ENCODE results near the gene RPP25L.

Gene RPP25L

DNA sequence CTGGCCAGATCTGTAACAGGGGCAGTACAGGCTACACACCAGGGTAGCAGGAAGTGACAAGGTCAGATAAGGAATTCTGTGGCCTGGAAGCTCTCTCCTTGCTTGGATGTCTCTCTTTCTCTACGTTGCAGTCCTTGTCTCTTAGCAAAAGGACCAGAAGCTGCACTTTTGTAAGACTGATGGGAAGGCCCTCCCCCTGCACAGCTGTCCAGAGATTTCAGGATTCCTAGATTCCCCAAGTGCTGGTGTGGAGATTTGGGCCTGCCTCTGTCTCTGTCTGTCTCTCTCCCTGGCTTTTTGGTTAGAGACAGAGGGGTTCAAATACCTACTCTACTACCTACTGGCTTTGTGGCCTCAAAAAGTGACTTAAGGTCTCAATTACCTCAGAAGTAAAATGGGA is 12.4 kb downstream of the RPP25L start:
- Histone ChIP-seq H3K9ac (ENCODE audit: low read length in 5 of 5) (peak overlapping the region in 1 of 5 donors; percentile 49), H3K36me3 (ENCODE audit: control insufficient read depth in 5 of 5, insufficient read depth in 5 of 5, low read length in 5 of 5) (no peaks in the 10 kb centered on the region), H3K27ac (ENCODE audit: low read depth, low read length) (no peak overlapping the region), H3K27me3 (ENCODE audit: control insufficient read depth in 5 of 5, insufficient read depth in 4 of 5, low read length in 5 of 5) (no peaks in the 10 kb centered on the region), H3K4me3 (ENCODE audit: low read depth in 1 of 5, low read length in 5 of 5) (no peak overlapping the region), H3K4me1 (ENCODE audit: control insufficient read depth in 5 of 5, insufficient read depth in 5 of 5, low read length in 5 of 5) (peaks cover 6 to 42% (median 36%) of the 10 kb centered on the region in 5 donors), H3K9me3 (ENCODE audit: control insufficient read depth in 5 of 5, low read length in 5 of 5) (no peaks in the 10 kb centered on the region)

DNA sequence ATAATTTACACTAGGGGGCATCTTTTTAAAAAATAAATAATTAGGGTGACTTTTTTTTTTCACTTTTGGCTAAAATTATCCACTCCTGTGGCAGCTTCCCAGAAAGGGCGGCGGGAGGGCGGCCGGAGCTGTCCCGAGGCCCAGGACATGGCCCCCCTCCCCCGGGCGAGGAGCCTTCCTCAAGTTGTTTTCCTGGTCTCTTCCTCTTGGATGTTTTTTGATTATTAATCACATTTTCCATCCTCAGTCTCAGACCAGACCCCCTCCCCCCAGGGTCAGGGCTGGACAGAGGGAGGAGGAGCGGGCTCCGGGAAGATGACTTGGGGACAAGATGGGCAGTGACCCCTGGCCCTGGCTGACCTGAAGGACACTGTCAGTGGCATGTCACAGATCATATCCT is 17.7 kb downstream of the RPP25L start:
- peak overlapping the region; percentile 95 for H3K27ac ChIP-seq (ENCODE audit: low read depth, low read length)
- H3K36me3 ChIP-seq (ENCODE audit: control insufficient read depth in 5 of 5, insufficient read depth in 5 of 5, low read length in 5 of 5) = no peaks in the 10 kb centered on the region
- no peak overlapping the region for H3K4me3 ChIP-seq (ENCODE audit: low read depth in 1 of 5, low read length in 5 of 5)
- H3K4me1 ChIP-seq (ENCODE audit: control insufficient read depth in 5 of 5, insufficient read depth in 5 of 5, low read length in 5 of 5) = peaks cover 5 to 81% (median 73%) of the 10 kb centered on the region in 5 donors
- peaks cover 0 to 8% (median 4%) of the 10 kb centered on the region in 5 donors for H3K27me3 ChIP-seq (ENCODE audit: control insufficient read depth in 5 of 5, insufficient read depth in 4 of 5, low read length in 5 of 5)
- H3K9me3 ChIP-seq (ENCODE audit: control insufficient read depth in 5 of 5, low read length in 5 of 5) = no peaks in the 10 kb centered on the region
- peak overlapping the region in 3 of 5 donors; percentile 4 to 74 (median 11) for H3K9ac ChIP-seq (ENCODE audit: low read length in 5 of 5)

GRCh38 chr9:34592895-34593601 is 18.8 kb downstream of the RPP25L start:
- peak overlapping the region in 4 of 5 donors; percentile 21 to 74 (median 59) for H3K9ac ChIP-seq (ENCODE audit: low read length in 5 of 5)
- H3K36me3 ChIP-seq (ENCODE audit: control insufficient read depth in 5 of 5, insufficient read depth in 5 of 5, low read length in 5 of 5) = no peaks in the 10 kb centered on the region
- H3K27me3 ChIP-seq (ENCODE audit: control insufficient read depth in 5 of 5, insufficient read depth in 4 of 5, low read length in 5 of 5) = peaks cover 0 to 13% (median 12%) of the 10 kb centered on the region in 5 donors
- peak overlapping the region; percentile 95 for H3K27ac ChIP-seq (ENCODE audit: low read depth, low read length)
- no peak overlapping the region for H3K4me3 ChIP-seq (ENCODE audit: low read depth in 1 of 5, low read length in 5 of 5)
- H3K4me1 ChIP-seq (ENCODE audit: control insufficient read depth in 5 of 5, insufficient read depth in 5 of 5, low read length in 5 of 5) = peaks cover 7 to 92% (median 82%) of the 10 kb centered on the region in 5 donors
- no peaks in the 10 kb centered on the region for H3K9me3 ChIP-seq (ENCODE audit: control insufficient read depth in 5 of 5, low read length in 5 of 5)

GRCh38 chr9:34591917-34592866 is 19.7 kb downstream of the RPP25L start:
- H3K4me3 ChIP-seq (ENCODE audit: low read depth in 1 of 5, low read length in 5 of 5) = peak overlapping the region in 4 of 5 donors; percentile 6 to 71 (median 55)
- peak overlapping the region in 3 of 5 donors; percentile 31 to 85 (median 73) for H3K9ac ChIP-seq (ENCODE audit: low read length in 5 of 5)
- H3K27ac ChIP-seq (ENCODE audit: low read depth, low read length) = peak overlapping the region; percentile 95
- no peaks in the 10 kb centered on the region for H3K9me3 ChIP-seq (ENCODE audit: control insufficient read depth in 5 of 5, low read length in 5 of 5)
- H3K27me3 ChIP-seq (ENCODE audit: control insufficient read depth in 5 of 5, insufficient read depth in 4 of 5, low read length in 5 of 5) = peaks cover 0 to 17% (median 12%) of the 10 kb centered on the region in 5 donors
- peaks cover 5 to 92% (median 86%) of the 10 kb centered on the region in 5 donors for H3K4me1 ChIP-seq (ENCODE audit: control insufficient read depth in 5 of 5, insufficient read depth in 5 of 5, low read length in 5 of 5)
- no peaks in the 10 kb centered on the region for H3K36me3 ChIP-seq (ENCODE audit: control insufficient read depth in 5 of 5, insufficient read depth in 5 of 5, low read length in 5 of 5)

DNA sequence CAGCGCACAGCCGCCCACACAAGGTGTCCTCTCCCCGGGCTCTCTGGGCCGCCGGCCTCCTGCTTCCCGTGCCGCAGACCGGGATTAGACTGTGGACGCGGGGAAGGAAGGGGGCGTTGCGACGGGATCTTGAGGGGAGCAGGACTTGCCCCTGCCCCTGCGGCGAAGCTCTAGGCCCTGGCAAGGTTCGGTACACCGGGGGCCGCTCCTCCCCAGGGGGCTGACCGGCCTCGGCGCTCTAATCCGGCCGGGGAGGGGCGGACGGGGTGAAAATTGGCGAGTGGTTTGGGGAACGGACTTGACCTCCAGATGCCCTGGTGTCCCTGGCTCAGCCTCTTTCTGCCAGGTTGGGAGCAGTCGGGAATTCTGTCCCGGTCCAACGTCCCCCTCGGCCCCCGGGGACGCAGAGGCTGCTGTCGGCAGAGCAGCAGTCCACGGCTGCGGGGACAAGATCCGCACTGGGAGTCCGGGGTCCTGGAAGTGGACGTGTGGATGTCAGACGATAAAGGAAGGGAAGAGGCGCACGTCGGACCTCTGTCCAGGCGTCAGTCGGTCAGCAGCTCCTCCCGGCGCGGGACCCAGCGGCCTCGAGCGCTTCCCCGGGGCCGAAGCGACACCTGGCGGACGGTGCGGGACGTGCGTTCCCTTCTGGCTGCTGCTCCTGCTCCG is 20.5 kb downstream of the RPP25L start:
- Histone ChIP-seq H3K27ac (ENCODE audit: low read depth, low read length) (peak overlapping the region; percentile 95), H3K36me3 (ENCODE audit: control insufficient read depth in 5 of 5, insufficient read depth in 5 of 5, low read length in 5 of 5) (no peaks in the 10 kb centered on the region), H3K4me1 (ENCODE audit: control insufficient read depth in 5 of 5, insufficient read depth in 5 of 5, low read length in 5 of 5) (peaks cover 4 to 92% (median 85%) of the 10 kb centered on the region in 5 donors), H3K9me3 (ENCODE audit: control insufficient read depth in 5 of 5, low read length in 5 of 5) (no peaks in the 10 kb centered on the region), H3K9ac (ENCODE audit: low read length in 5 of 5) (peak overlapping the region; percentile 19 to 85 (median 49)), H3K4me3 (ENCODE audit: low read depth in 1 of 5, low read length in 5 of 5) (peak overlapping the region; percentile 44 to 71 (median 66)), H3K27me3 (ENCODE audit: control insufficient read depth in 5 of 5, insufficient read depth in 4 of 5, low read length in 5 of 5) (peaks cover 0 to 18% (median 12%) of the 10 kb centered on the region in 5 donors)

- H3K27me3 ChIP-seq (ENCODE audit: control insufficient read depth in 5 of 5, insufficient read depth in 4 of 5, low read length in 5 of 5) = peaks cover 0 to 23% (median 19%) of the 10 kb centered on the region in 5 donors
- peak overlapping the region; percentile 95 for H3K27ac ChIP-seq (ENCODE audit: low read depth, low read length)
- peaks cover 4 to 94% (median 87%) of the 10 kb centered on the region in 5 donors for H3K4me1 ChIP-seq (ENCODE audit: control insufficient read depth in 5 of 5, insufficient read depth in 5 of 5, low read length in 5 of 5)
- H3K9me3 ChIP-seq (ENCODE audit: control insufficient read depth in 5 of 5, low read length in 5 of 5) = no peaks in the 10 kb centered on the region
- peak overlapping the region; percentile 19 to 85 (median 70) for H3K9ac ChIP-seq (ENCODE audit: low read length in 5 of 5)
- H3K4me3 ChIP-seq (ENCODE audit: low read depth in 1 of 5, low read length in 5 of 5) = peak overlapping the region; percentile 44 to 71 (median 66)
- no peaks in the 10 kb centered on the region for H3K36me3 ChIP-seq (ENCODE audit: control insufficient read depth in 5 of 5, insufficient read depth in 5 of 5, low read length in 5 of 5)
These were observed 21.3 kb downstream of the RPP25L start for GRCh38 chr9:34590381-34591247.

GRCh38 chr9:34589636-34590380 is 22.1 kb downstream of the RPP25L start, which contains the start of gene CNTFR:
TSS of gene CNTFR (minus strand) at chr9:34589724. CDS start at chr9:34568981, 20,743 bp downstream.
- peaks cover 4 to 94% (median 88%) of the 10 kb centered on the region in 5 donors for H3K4me1 ChIP-seq (ENCODE audit: control insufficient read depth in 5 of 5, insufficient read depth in 5 of 5, low read length in 5 of 5)
- no peaks in the 10 kb centered on the region for H3K9me3 ChIP-seq (ENCODE audit: control insufficient read depth in 5 of 5, low read length in 5 of 5)
- peak within 1 kb of the TSS; percentile 31 to 85 (median 70) for H3K9ac ChIP-seq (ENCODE audit: low read length in 5 of 5)
- H3K27ac ChIP-seq (ENCODE audit: low read depth, low read length) = peak within 1 kb of the TSS; percentile 95
- peaks cover 0 to 26% (median 23%) of the 10 kb centered on the region in 5 donors for H3K27me3 ChIP-seq (ENCODE audit: control insufficient read depth in 5 of 5, insufficient read depth in 4 of 5, low read length in 5 of 5)
- peak within 1 kb of the TSS; percentile 60 to 82 (median 71) for H3K4me3 ChIP-seq (ENCODE audit: low read depth in 1 of 5, low read length in 5 of 5)
- H3K36me3 ChIP-seq (ENCODE audit: control insufficient read depth in 5 of 5, insufficient read depth in 5 of 5, low read length in 5 of 5) = no peaks in the 10 kb centered on the region

DNA sequence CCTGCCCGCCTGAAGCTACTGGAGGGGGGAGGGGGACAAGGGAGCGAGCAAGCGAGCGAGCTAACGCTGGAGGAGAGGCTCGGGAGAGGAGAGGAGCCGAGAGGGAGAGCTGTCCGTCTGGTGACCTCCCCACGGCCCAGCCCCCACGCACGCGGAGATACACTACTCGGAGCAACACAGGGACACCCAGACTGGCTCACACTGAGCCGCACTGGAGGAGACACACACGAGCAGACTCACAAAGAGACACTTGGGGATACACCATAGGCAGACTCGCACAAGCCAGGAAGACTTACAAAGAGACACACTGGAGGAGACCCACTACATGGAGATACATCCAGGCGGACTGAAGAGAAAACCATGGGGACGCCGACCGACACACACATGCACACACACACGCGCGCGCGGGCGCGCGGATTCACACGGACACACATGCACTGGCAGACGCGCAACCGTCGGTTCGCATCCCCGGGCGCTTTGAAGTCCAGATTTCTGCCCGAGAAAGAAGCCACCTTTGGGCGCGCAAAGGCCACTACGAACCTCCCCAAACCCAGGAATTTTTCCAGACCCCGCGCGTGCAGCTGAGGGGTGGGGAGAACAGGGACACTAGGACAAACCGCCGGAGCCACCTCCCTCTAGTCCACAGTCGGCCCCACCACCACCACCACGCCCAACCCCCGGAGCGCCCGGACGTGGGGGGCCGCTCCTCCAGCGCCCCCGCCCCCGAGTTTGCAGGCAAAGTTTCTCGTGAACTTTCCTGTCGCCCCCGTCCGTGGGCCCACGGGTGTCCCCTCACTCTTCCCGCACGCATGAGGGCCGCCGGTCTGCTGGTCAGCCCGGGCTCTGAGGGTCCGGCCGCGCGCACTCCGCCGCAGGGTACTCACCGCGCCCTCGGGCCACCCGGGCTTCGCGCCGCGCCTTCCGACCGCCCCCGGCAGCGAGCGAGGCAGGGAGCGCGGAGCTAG is 22.9 kb downstream of the RPP25L start:
- H3K4me3 ChIP-seq (ENCODE audit: low read depth in 1 of 5, low read length in 5 of 5) = peak overlapping the region; percentile 60 to 82 (median 71)
- H3K4me1 ChIP-seq (ENCODE audit: control insufficient read depth in 5 of 5, insufficient read depth in 5 of 5, low read length in 5 of 5) = peaks cover 4 to 89% (median 80%) of the 10 kb centered on the region in 5 donors
- H3K9ac ChIP-seq (ENCODE audit: low read length in 5 of 5) = peak overlapping the region in 4 of 5 donors; percentile 33 to 69 (median 44)
- no peaks in the 10 kb centered on the region for H3K9me3 ChIP-seq (ENCODE audit: control insufficient read depth in 5 of 5, low read length in 5 of 5)
- H3K27ac ChIP-seq (ENCODE audit: low read depth, low read length) = peak overlapping the region; percentile 61
- no peaks in the 10 kb centered on the region for H3K36me3 ChIP-seq (ENCODE audit: control insufficient read depth in 5 of 5, insufficient read depth in 5 of 5, low read length in 5 of 5)
- H3K27me3 ChIP-seq (ENCODE audit: control insufficient read depth in 5 of 5, insufficient read depth in 4 of 5, low read length in 5 of 5) = peaks cover 0 to 28% (median 23%) of the 10 kb centered on the region in 5 donors

Data from subcutaneous abdominal adipose tissue (tissue), 5 donors.